GM12891 (cell line): ENCODE measurements around the gene OASL.

Experiments used
- POLR2A ChIP-seq: IDR thresholded peaks from 2 replicates; pipeline ENCODE4 v1.6.1; 2011; ENCODE audit warnings: low read depth, low read length, control low read depth
- POLR2AphosphoS5 ChIP-seq: IDR thresholded peaks from 2 replicates; pipeline ENCODE4 v1.6.1; 2011; ENCODE audit warnings: low read depth, low read length, control low read depth
- SPI1 ChIP-seq: IDR thresholded peaks from 2 replicates; pipeline ENCODE4 v1.6.1; 2011; ENCODE audit warnings: low read depth, low read length, control low read depth
- TAF1 ChIP-seq: IDR thresholded peaks from 2 replicates; pipeline ENCODE4 v1.6.1; 2011; ENCODE audit warnings: low read depth, low read length, control low read depth

DNA sequence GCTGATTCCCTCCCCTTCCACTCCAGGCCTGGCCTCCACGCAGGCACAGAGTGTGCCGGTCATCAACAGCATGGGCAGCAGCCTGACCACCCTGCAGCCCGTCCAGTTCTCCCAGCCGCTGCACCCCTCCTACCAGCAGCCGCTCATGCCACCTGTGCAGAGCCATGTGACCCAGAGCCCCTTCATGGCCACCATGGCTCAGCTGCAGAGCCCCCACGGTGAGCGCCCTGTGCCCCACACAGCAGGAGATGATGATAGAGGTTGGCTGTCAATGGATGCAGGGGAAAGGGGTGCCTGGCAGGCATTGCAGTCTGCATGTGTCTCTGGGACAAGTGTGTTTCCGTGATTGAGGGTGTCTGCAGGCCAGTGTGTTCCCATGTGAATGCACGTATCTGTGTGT lies 41.6 kb downstream of the OASL start:
- TF ChIP-seq POLR2AphosphoS5 (no peak), POLR2A (no peak), SPI1 (no peak), TAF1 (no peak)
